ENCODE measurements around the gene CELF4. TPM values are rescaled to one million over a fixed set of nuclear protein-coding genes. Genes with fewer than 3 reads are reported as not detected.

The CELF4 gene
- total and polyA plus RNA-seq, 12 donors, result 0.42 to 16.9 (median 3.9) TPM; not detected in 1

DNA sequence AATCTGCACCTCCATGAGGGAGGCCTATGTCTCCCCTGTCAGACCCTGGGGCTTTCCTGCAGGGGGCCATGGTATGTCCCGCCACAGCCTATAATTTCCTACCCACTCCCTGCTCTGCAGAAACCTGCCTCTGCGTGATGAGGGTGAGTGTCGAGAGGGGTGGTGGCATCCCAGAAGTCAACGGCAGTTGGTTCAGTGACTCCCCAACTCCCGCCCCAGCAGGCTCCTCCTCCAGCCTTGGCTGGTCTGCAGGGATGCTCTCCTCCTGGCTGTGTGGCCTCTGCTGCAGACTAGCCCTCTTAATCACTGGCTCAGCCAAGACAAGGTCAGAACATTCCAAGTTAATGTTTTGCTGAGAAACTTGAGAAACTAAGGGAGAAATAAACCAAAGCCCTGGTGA lies 13.3 kb downstream of the CELF4 start:
- TF ChIP-seq POLR2A (IDR thresholded peaks at IDR 0.05), result no peak
- TF ChIP-seq, protein P1, sequence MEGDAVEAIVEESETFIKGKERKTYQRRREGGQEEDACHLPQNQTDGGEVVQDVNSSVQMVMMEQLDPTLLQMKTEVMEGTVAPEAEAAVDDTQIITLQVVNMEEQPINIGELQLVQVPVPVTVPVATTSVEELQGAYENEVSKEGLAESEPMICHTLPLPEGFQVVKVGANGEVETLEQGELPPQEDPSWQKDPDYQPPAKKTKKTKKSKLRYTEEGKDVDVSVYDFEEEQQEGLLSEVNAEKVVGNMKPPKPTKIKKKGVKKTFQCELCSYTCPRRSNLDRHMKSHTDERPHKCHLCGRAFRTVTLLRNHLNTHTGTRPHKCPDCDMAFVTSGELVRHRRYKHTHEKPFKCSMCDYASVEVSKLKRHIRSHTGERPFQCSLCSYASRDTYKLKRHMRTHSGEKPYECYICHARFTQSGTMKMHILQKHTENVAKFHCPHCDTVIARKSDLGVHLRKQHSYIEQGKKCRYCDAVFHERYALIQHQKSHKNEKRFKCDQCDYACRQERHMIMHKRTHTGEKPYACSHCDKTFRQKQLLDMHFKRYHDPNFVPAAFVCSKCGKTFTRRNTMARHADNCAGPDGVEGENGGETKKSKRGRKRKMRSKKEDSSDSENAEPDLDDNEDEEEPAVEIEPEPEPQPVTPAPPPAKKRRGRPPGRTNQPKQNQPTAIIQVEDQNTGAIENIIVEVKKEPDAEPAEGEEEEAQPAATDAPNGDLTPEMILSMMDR (IDR thresholded peaks at IDR 0.05), result no peak
- no peak overlapping the region for H3K27ac ChIP-seq
- no peak for DNase-seq
- 42 to 67% (median 52%) methylated on average over 5 of the region's 5 CpGs for WGBS, 4 donors
- no peaks in the 10 kb centered on the region for H3K36me3 ChIP-seq (replicated peaks in 1 of 2)
- intact Hi-C loops (cut with DNase I), result no loop called here
- H3K27me3 ChIP-seq, result peaks cover 3% of the 10 kb centered on the region
- no peak overlapping the region for H3K4me3 ChIP-seq
- no peaks in the 10 kb centered on the region for H3K4me1 ChIP-seq (replicated peaks in 1 of 2)
- H3K9me3 ChIP-seq (replicated peaks in 1 of 3), result no peaks in the 10 kb centered on the region

DNA sequence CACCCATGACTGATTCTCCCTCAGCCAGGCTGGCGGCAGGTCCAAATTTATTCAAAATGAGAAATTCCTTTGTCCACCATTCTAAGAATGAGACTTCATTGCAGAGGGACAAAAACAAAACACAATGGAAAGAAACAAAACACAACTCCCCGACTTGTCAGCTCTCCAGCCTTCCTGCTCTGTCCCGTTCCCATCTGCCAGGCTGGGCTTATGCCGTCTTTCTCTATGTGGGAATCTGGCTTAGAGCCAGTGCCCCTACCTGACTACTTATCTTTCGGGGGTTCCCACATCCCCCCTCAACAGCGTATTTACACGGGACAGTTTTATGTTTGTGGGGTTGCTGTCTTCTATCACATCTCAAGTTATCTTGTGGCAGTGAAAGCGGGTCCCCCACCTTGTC lies 13.8 kb downstream of the CELF4 start:
- no peak for DNase-seq
- Histone ChIP-seq H3K27ac (no peak overlapping the region), H3K4me3 (no peak overlapping the region), H3K27me3 (peaks cover 3% of the 10 kb centered on the region), H3K9me3 (replicated peaks in 1 of 3) (no peaks in the 10 kb centered on the region), H3K36me3 (replicated peaks in 1 of 2) (no peaks in the 10 kb centered on the region), H3K4me1 (replicated peaks in 1 of 2) (no peaks in the 10 kb centered on the region)
- intact Hi-C loops (cut with DNase I), result no loop called here
- WGBS, 4 donors, result 71 to 81% (median 77%) methylated on average over 8 of the region's 8 CpGs
- no peak for TF ChIP-seq POLR2A (IDR thresholded peaks at IDR 0.05)
- TF ChIP-seq, protein P1 (IDR thresholded peaks at IDR 0.05), result no peak

DNA sequence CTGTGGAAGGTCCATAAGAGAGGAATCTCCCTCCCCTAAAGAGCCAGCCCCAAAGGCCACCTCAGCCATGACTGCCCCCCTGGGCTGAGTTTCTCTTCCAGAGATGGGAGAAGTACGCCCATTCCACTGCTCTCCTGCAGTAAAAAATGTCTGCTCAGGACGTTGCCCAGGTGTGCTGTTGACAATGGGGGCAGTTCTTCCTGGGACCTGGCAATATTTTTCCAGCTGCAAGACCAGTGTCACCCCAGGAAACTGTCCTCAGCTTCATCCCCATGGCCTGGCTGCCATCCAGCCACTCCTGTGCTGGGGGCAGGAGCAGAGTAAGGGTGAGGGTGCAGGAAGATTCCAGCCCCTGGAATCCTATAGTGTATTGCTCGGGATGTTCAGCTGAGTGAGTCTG lies 14.3 kb downstream of the CELF4 start:
- Histone ChIP-seq H3K4me1 (replicated peaks in 1 of 2) (no peaks in the 10 kb centered on the region), H3K27ac (no peak overlapping the region), H3K27me3 (peaks cover 3% of the 10 kb centered on the region), H3K9me3 (replicated peaks in 1 of 3) (no peaks in the 10 kb centered on the region), H3K36me3 (replicated peaks in 1 of 2) (no peaks in the 10 kb centered on the region), H3K4me3 (no peak overlapping the region)
- intact Hi-C loops (cut with DNase I), result no loop called here
- DNase-seq, result no peak
- whole genome bisulfite sequencing, 4 donors, result 70 to 81% (median 73%) methylated on average over 2 to 3 of the region's 3 CpGs
- TF ChIP-seq POLR2A (IDR thresholded peaks at IDR 0.05), result no peak
- TF ChIP-seq, protein P1 (IDR thresholded peaks at IDR 0.05), result no peak

DNA sequence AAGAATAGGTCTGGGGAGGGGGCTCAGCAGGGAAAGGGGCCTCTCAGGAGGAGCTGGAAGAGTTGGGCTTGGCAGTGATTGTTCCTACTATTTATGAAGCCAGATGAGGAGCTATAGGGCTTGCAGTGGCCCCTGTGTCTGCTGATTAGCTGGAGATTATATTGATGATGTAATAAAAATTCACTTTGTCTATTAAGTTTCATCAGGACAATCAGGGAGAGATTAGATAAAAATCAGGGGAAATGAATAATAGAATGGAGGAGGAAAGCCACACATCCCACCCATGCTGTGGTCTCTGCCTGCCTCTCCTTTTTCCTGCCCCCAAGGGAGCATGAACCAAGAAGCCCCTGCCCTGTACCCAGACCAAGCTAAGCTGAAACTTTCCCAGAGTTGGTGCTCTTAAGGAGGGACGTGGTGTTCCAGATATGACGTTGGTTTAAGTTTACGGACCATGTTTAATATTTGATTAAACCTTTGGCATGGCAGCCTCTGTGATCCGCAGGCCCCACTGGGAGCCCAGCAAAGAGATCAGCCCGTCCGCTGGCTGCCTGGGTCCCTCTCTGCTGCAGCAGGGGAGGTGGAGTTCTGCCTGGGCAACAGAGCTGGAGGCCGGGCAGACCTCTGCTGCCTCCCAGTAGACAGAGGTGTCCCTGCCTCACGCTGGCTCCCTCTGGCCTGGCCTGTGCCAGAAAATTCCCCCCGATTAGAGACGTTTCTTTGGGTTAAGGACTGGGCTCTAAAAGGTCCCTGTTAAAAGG lies 15.3 kb downstream of the CELF4 start:
- Histone ChIP-seq H3K36me3 (replicated peaks in 1 of 2) (no peaks in the 10 kb centered on the region), H3K27me3 (peaks cover 3% of the 10 kb centered on the region), H3K4me1 (replicated peaks in 1 of 2) (no peaks in the 10 kb centered on the region), H3K27ac (no peak overlapping the region), H3K9me3 (replicated peaks in 1 of 3) (no peaks in the 10 kb centered on the region), H3K4me3 (no peak overlapping the region)
- 73 to 91% (median 84%) methylated on average over 9 to 10 of the region's 10 CpGs for WGBS, 4 donors
- DNase-seq, result no peak
- no peak for TF ChIP-seq POLR2A (IDR thresholded peaks at IDR 0.05)
- TF ChIP-seq, protein P1 (IDR thresholded peaks at IDR 0.05), result no peak
- intact Hi-C loops (cut with DNase I), result no loop called here
